AG08395 (cell line): ENCODE data around the gene ALS2CL.

Experiments
- DNase-seq: peaks from one replicate; pipeline ENCODE4 v3.0.0; 2012; ENCODE audit warnings: mixed read lengths, low spot score

The ALS2CL gene

GRCh38 chr3:46676601-46677410 lies 16.7 kb downstream of the ALS2CL start:
- DNase-seq: no peak

- DNase-seq: peak; percentile 71
Observed at GRCh38 chr3:46675843-46676567, 17.5 kb downstream of the ALS2CL start.

GRCh38 chr3:46675426-46675825 lies 18.1 kb downstream of the ALS2CL start:
- no peak for DNase-seq

GRCh38 chr3:46674031-46674845 lies 19.2 kb downstream of the ALS2CL start:
- no peak for DNase-seq

GRCh38 chr3:46673151-46674030 lies 20.1 kb downstream of the ALS2CL start:
- DNase-seq: no peak

GRCh38 chr3:46672349-46672695 lies 21.2 kb downstream of the ALS2CL start:
- no peak for DNase-seq

- no peak for DNase-seq
Observed at GRCh38 chr3:46671541-46672348, 21.7 kb downstream of the ALS2CL start.

- no peak for DNase-seq
Observed at GRCh38 chr3:46670891-46671427, 22.5 kb downstream of the ALS2CL start.

GRCh38 chr3:46670000-46670890 lies 23.2 kb downstream of the ALS2CL start:
- no peak for DNase-seq

GRCh38 chr3:46669191-46669999 lies 24.1 kb downstream of the ALS2CL start:
- no peak for DNase-seq

GRCh38 chr3:46668591-46668990 lies 24.9 kb downstream of the ALS2CL start:
- DNase-seq: no peak

- no peak for DNase-seq
Observed at GRCh38 chr3:46668116-46668515, 25.4 kb downstream of the ALS2CL start.

- no peak for DNase-seq
Observed at GRCh38 chr3:46667657-46668056, 25.8 kb downstream of the ALS2CL start.

GRCh38 chr3:46667061-46667621 lies 26.3 kb downstream of the ALS2CL start:
- no peak for DNase-seq

- DNase-seq: no peak
Observed at GRCh38 chr3:46666453-46666845, 27.0 kb downstream of the ALS2CL start.

- no peak for DNase-seq
Observed at GRCh38 chr3:46665763-46666452, 27.6 kb downstream of the ALS2CL start.

GRCh38 chr3:46664971-46665762 lies 28.3 kb downstream of the ALS2CL start:
- DNase-seq: no peak
